Body of pancreas (tissue), 4 donors: ENCODE data around the gene TNNT1. TPM values are rescaled to one million over a fixed set of nuclear protein-coding genes. Genes with fewer than 3 reads are reported as not detected.

ENCODE experiments used
- ATAC-seq: fragments of 150-250 bp; one replicate; pipeline ENCODE4 v1.9.1; 2016
- DNase-seq, 4 donors: peaks; one replicate each; pipeline ENCODE4 v3.0.0-alpha.2; 2019
- H3K27ac ChIP-seq, 4 donors: fragments of 200-600 bp; sonication (generic); 1 replicate in 3 of 4; 2 replicates in 1 of 4; pipeline versions ENCODE4 v1.5.1 to v1.6.1; 2016 to 2019; ENCODE audit warnings: mild to moderate bottlenecking in 1 of 4, mixed read lengths in 1 of 4, moderate library complexity in 1 of 4
- H3K27me3 ChIP-seq, 2 donors: fragments of 200-600 bp; sonication (generic); one replicate each; pipeline ENCODE4 v1.6.0; 2016; ENCODE audit warnings: mild to moderate bottlenecking in 1 of 2
- H3K36me3 ChIP-seq, 2 donors: fragments of 200-600 bp; sonication (generic); replicated peaks in 1 of 2; 2 replicates each; pipeline ENCODE4 v1.5.1; 2016; ENCODE audit warnings: low read depth in 2 of 2; ENCODE audit not compliant: insufficient read depth in 1 of 2
- H3K4me1 ChIP-seq: fragments of 200-600 bp; sonication (generic); one replicate; pipeline ENCODE4 v1.6.0; 2016
- H3K4me3 ChIP-seq, 2 donors: fragments of 200-600 bp; sonication (generic); 1 replicate in 1 of 2; 2 replicates in 1 of 2; pipeline ENCODE4 v1.5.1; 2016 to 2019
- H3K9me3 ChIP-seq, 3 donors: fragments of 200-600 bp; sonication (generic); 1 replicate in 2 of 3; 2 replicates in 1 of 3; pipeline ENCODE4 v1.5.1; 2016
- CTCF ChIP-seq, 7 experiments: fragments of 450-650 bp in 4 of 7; fragments of 200-600 bp in 3 of 7; sonication (generic) in 3 of 7; IDR thresholded peaks; one replicate each; pipeline ENCODE4 v1.5.1; 2016 to 2019; ENCODE audit warnings: antibody characterized with exemption in 7 of 7
- POLR2A ChIP-seq, 3 donors: fragments of 450-650 bp; IDR thresholded peaks; one replicate each; pipeline ENCODE4 v1.6.1; 2016; ENCODE audit warnings: antibody characterized with exemption in 3 of 3, mild to moderate bottlenecking in 2 of 3
- WGBS, 2 donors: methylation state at CpG; one replicate each; pipeline ENCODE4 v1.1.5; 2017; 5-methylcytosine and 5-hydroxymethylcytosine counted together
- intact Hi-C: fragments of 100-400 bp; cut with DNase I; formaldehyde crosslinking; loops from one replicate; pipeline ENCODE4 v1.15.1; 2023
- total RNA-seq, 2 donors: library from RNA; depleted of rRNA; stranded (reverse); fragments of >200 nt; gene quantifications; one replicate each; pipeline ENCODE4 v1.1.0, GENCODE V29; 2016

The TNNT1 gene
- total RNA-seq = not detected

- Histone ChIP-seq H3K27ac (no peak within 1 kb of the TSS), H3K4me3 (no peak within 1 kb of the TSS), H3K9me3 (no peaks in the 10 kb centered on the region), H3K36me3 (no peaks in the 10 kb centered on the region), H3K27me3 (peaks cover 0 to 13% of the 10 kb centered on the region in 2 donors), H3K4me1 (no peaks in the 10 kb centered on the region)
- intact Hi-C loops = no loop called here
- TF ChIP-seq POLR2A (IDR thresholded peaks at IDR 0.05) (no peak), CTCF (IDR thresholded peaks at IDR 0.05) (no peak)
- 9 to 16% methylated on average over 12 to 18 of the region's 18 CpGs for WGBS, 2 donors
- DNase-seq = no peak
- no peak for ATAC-seq
Observed at GRCh38 chr19:55149078-55150003, at the start of gene TNNT1. Gene TNNT1 (minus strand): TSS chr19:55149206. CDS start chr19:55147157, 2,049 bp downstream.

GRCh38 chr19:55198651-55199050, 49.6 kb upstream of the TNNT1 start:
- H3K36me3 ChIP-seq = no peaks in the 10 kb centered on the region
- no peak for TF ChIP-seq CTCF (IDR thresholded peaks at IDR 0.05)
- TF ChIP-seq POLR2A (IDR thresholded peaks at IDR 0.05) = no peak

GRCh38 chr19:55197528-55197927, 48.5 kb upstream of the TNNT1 start:
- no peak for TF ChIP-seq CTCF (IDR thresholded peaks at IDR 0.05)
- TF ChIP-seq POLR2A (IDR thresholded peaks at IDR 0.05) = no peak
- Histone ChIP-seq H3K27ac (no peak overlapping the region), H3K4me1 (no peaks in the 10 kb centered on the region), H3K9me3 (no peaks in the 10 kb centered on the region), H3K4me3 (no peak overlapping the region), H3K27me3 (no peaks in the 10 kb centered on the region), H3K36me3 (no peaks in the 10 kb centered on the region)
- WGBS, 2 donors = 60 to 75% methylated on average over 4 of the region's 4 CpGs
- no peak for ATAC-seq
- intact Hi-C loops = no loop called here
- DNase-seq = no peak

More at GRCh38 chr19:55198651-55199050, 49.6 kb upstream of the TNNT1 start:
- Histone ChIP-seq H3K27ac (no peak overlapping the region), H3K9me3 (no peaks in the 10 kb centered on the region), H3K4me3 (no peak overlapping the region), H3K27me3 (no peaks in the 10 kb centered on the region), H3K4me1 (no peaks in the 10 kb centered on the region)
- DNase-seq = no peak
- intact Hi-C loops = no loop called here
- ATAC-seq = no peak
- 80 to 90% methylated on average over 2 to 5 of the region's 5 CpGs for WGBS, 2 donors

GRCh38 chr19:55196803-55197202, 47.8 kb upstream of the TNNT1 start:
- intact Hi-C loops = no loop called here
- Histone ChIP-seq H3K4me1 (no peaks in the 10 kb centered on the region), H3K9me3 (no peaks in the 10 kb centered on the region), H3K36me3 (no peaks in the 10 kb centered on the region), H3K27me3 (no peaks in the 10 kb centered on the region), H3K27ac (no peak overlapping the region), H3K4me3 (no peak overlapping the region)
- TF ChIP-seq CTCF (IDR thresholded peaks at IDR 0.05) = no peak
- no peak for TF ChIP-seq POLR2A (IDR thresholded peaks at IDR 0.05)
- WGBS, 2 donors = 85 to 91% methylated on average over 10 of the region's 10 CpGs
- ATAC-seq (no peak), DNase-seq (no peak)
